Measurements from ENCODE around the gene PRKAA1. TPM values are rescaled to one million over a fixed set of nuclear protein-coding genes. Genes with fewer than 3 reads are reported as not detected.
"Not testable (repeated sequence)": the region's sequence is repeated elsewhere in the genome, so short reads cannot be mapped to it uniquely, and the experiment has no call there.

PRKAA1 gene
- total and polyA plus RNA-seq, 4 donors, result 20.5 to 104 (median 76.2) TPM

DNA sequence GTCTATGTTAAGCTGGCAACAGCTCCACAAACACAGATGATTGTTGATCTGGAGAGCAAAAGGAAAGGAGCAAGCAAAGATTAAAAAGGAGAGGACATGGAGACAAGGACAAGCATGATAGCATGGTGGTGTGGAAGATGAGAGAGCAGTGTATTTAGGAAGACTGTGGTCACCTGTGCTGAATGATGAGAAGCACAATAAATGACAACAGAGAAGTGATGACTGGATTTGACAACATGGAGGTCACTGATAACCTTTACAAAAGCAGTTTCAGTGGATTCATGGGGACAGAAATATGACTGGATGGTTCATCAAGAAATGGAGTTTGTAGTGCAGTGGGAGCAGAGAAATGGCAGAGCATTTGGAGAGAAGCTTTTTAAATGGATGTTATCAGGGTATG is 62.6 kb downstream of the PRKAA1 start:
- Histone ChIP-seq H3K4me3 (ENCODE audit: low read length in 2 of 2) (no peak overlapping the region), H3K27ac (ENCODE audit: low read depth in 1 of 2, low read length in 2 of 2) (no peak overlapping the region), H3K4me1 (ENCODE audit: control insufficient read depth in 1 of 2, insufficient read depth in 2 of 2, low read length in 2 of 2) (peaks cover 0 to 2% of the 10 kb centered on the region in 2 donors), H3K27me3 (ENCODE audit: control insufficient read depth in 1 of 2, insufficient read depth in 2 of 2, low read length in 1 of 2) (no peaks in the 10 kb centered on the region), H3K36me3 (ENCODE audit: control insufficient read depth in 1 of 2, insufficient read depth in 2 of 2, low read length in 1 of 2) (no peaks in the 10 kb centered on the region), H3K9me3 (ENCODE audit: control insufficient read depth, low read length) (peaks cover 1% of the 10 kb centered on the region)
- intact Hi-C loops (cut with DNase I), result loop anchor here in 1 of 2 donors (10.0 kb wide), 1 partner anchor 1151 kb away; no protein-coding TSS in a partner anchor
- ATAC-seq (ENCODE audit: low FRiP score) (no peak), DNase-seq (no peak)

GRCh38 chr5:40734986-40735385 is 63.2 kb downstream of the PRKAA1 start:
- WGBS, 2 donors, result 89 to 90% methylated on average over 2 of the region's 2 CpGs
- ATAC-seq (ENCODE audit: low FRiP score) (no peak), DNase-seq (no peak)
- Histone ChIP-seq H3K27ac (ENCODE audit: low read depth in 1 of 2, low read length in 2 of 2) (no peak overlapping the region), H3K27me3 (ENCODE audit: control insufficient read depth in 1 of 2, insufficient read depth in 2 of 2, low read length in 1 of 2) (no peaks in the 10 kb centered on the region), H3K9me3 (ENCODE audit: control insufficient read depth, low read length) (peaks cover 1% of the 10 kb centered on the region), H3K36me3 (ENCODE audit: control insufficient read depth in 1 of 2, insufficient read depth in 2 of 2, low read length in 1 of 2) (no peaks in the 10 kb centered on the region), H3K4me1 (ENCODE audit: control insufficient read depth in 1 of 2, insufficient read depth in 2 of 2, low read length in 2 of 2) (peaks cover 0 to 2% of the 10 kb centered on the region in 2 donors), H3K4me3 (ENCODE audit: low read length in 2 of 2) (no peak overlapping the region)
- intact Hi-C loops (cut with DNase I), result loop anchor here in 1 of 2 donors (10.0 kb wide), 1 partner anchor 1150 kb away; no protein-coding TSS in a partner anchor

GRCh38 chr5:40733879-40734563 is 64.2 kb downstream of the PRKAA1 start:
- ATAC-seq (ENCODE audit: low FRiP score) (no peak), DNase-seq (no peak)
- Histone ChIP-seq H3K27ac (ENCODE audit: low read depth in 1 of 2, low read length in 2 of 2) (no peak overlapping the region), H3K4me1 (ENCODE audit: control insufficient read depth in 1 of 2, insufficient read depth in 2 of 2, low read length in 2 of 2) (peaks cover 0 to 2% of the 10 kb centered on the region in 2 donors), H3K4me3 (ENCODE audit: low read length in 2 of 2) (no peak overlapping the region), H3K27me3 (ENCODE audit: control insufficient read depth in 1 of 2, insufficient read depth in 2 of 2, low read length in 1 of 2) (no peaks in the 10 kb centered on the region), H3K9me3 (ENCODE audit: control insufficient read depth, low read length) (no peaks in the 10 kb centered on the region), H3K36me3 (ENCODE audit: control insufficient read depth in 1 of 2, insufficient read depth in 2 of 2, low read length in 1 of 2) (no peaks in the 10 kb centered on the region)
- intact Hi-C loops (cut with DNase I), result loop anchor here in 1 of 2 donors (10.0 kb wide), 1 partner anchor 1149 kb away; no protein-coding TSS in a partner anchor
- WGBS, 2 donors, result 49 to 56% methylated on average over 3 of the region's 3 CpGs

DNA sequence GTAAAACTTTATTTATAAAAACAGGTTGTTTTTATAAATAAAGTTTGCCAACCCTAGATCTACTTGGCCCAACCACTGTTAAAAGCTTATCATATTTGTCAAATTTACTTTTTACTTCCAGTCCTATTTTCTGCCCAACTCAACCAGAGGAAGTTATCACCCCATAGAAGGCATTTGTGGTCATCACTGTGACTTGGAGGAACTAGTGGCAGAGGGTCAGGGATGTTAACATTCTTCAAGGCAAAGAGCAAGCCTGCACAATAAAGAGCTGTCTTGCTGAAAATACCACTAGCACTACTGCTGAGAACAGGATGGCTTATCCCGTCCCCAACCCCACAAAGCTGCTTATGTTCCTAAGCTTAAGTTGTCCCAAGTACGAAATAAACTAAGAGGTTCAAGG is 64.7 kb downstream of the PRKAA1 start:
- intact Hi-C loops (cut with DNase I), result loop anchor here in 1 of 2 donors (10.0 kb wide), 1 partner anchor 1149 kb away; no protein-coding TSS in a partner anchor
- H3K27me3 ChIP-seq (ENCODE audit: control insufficient read depth in 1 of 2, insufficient read depth in 2 of 2, low read length in 1 of 2), result no peaks in the 10 kb centered on the region
- ATAC-seq (ENCODE audit: low FRiP score) (no peak), DNase-seq (no peak)
- no peak overlapping the region for H3K27ac ChIP-seq (ENCODE audit: low read depth in 1 of 2, low read length in 2 of 2)
- H3K9me3 ChIP-seq (ENCODE audit: control insufficient read depth, low read length), result no peaks in the 10 kb centered on the region
- 87 to 91% methylated on average over 2 of the region's 2 CpGs for WGBS, 2 donors
- no peak overlapping the region for H3K4me3 ChIP-seq (ENCODE audit: low read length in 2 of 2)
- H3K4me1 ChIP-seq (ENCODE audit: control insufficient read depth in 1 of 2, insufficient read depth in 2 of 2, low read length in 2 of 2), result peaks cover 0 to 2% of the 10 kb centered on the region in 2 donors
- H3K36me3 ChIP-seq (ENCODE audit: control insufficient read depth in 1 of 2, insufficient read depth in 2 of 2, low read length in 1 of 2), result no peaks in the 10 kb centered on the region

GRCh38 chr5:40722497-40722911 is 75.7 kb downstream of the PRKAA1 start:
- WGBS, 2 donors, result 93 to 98% methylated on average over 20 to 37 of the region's 37 CpGs
- ATAC-seq (ENCODE audit: low FRiP score); intact Hi-C loops (cut with DNase I); H3K4me1 ChIP-seq (ENCODE audit: control insufficient read depth in 1 of 2, insufficient read depth in 2 of 2, low read length in 2 of 2); H3K4me3 ChIP-seq (ENCODE audit: low read length in 2 of 2); H3K27me3 ChIP-seq (ENCODE audit: control insufficient read depth in 1 of 2, insufficient read depth in 2 of 2, low read length in 1 of 2); DNase-seq; H3K36me3 ChIP-seq (ENCODE audit: control insufficient read depth in 1 of 2, insufficient read depth in 2 of 2, low read length in 1 of 2); H3K9me3 ChIP-seq (ENCODE audit: control insufficient read depth, low read length); H3K27ac ChIP-seq (ENCODE audit: low read depth in 1 of 2, low read length in 2 of 2): not testable (repeated sequence)

DNA sequence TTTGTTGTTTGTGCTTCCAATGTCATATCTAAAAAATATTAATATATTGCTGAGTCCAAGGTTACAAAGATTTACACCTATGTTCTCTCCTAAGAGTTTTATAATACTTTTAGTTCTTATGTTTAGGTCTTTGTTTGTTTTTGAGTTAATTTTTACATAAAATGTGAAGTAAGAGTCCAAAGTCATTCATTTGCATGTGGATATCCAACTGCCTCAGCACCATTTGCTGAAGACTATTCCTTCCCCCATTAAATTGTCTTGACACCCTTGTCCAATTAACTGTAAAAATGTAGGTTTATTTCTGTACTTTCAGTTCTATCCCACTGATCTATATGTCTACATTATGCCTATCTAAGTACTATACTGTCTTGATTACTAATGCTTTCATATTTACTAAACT is 78.1 kb downstream of the PRKAA1 start:
- Histone ChIP-seq H3K36me3 (ENCODE audit: control insufficient read depth in 1 of 2, insufficient read depth in 2 of 2, low read length in 1 of 2) (peaks cover 4 to 5% of the 10 kb centered on the region in 2 donors), H3K27me3 (ENCODE audit: control insufficient read depth in 1 of 2, insufficient read depth in 2 of 2, low read length in 1 of 2) (no peaks in the 10 kb centered on the region), H3K4me1 (ENCODE audit: control insufficient read depth in 1 of 2, insufficient read depth in 2 of 2, low read length in 2 of 2) (no peaks in the 10 kb centered on the region), H3K4me3 (ENCODE audit: low read length in 2 of 2) (no peak overlapping the region), H3K27ac (ENCODE audit: low read depth in 1 of 2, low read length in 2 of 2) (no peak overlapping the region), H3K9me3 (ENCODE audit: control insufficient read depth, low read length) (no peaks in the 10 kb centered on the region)
- DNase-seq (no peak), ATAC-seq (ENCODE audit: low FRiP score) (no peak)
- intact Hi-C loops (cut with DNase I), result no loop called here

GRCh38 chr5:40717281-40717680 is 80.9 kb downstream of the PRKAA1 start:
- DNase-seq, result no peak
- H3K4me3 ChIP-seq (ENCODE audit: low read length in 2 of 2), result no peak overlapping the region
- H3K27ac ChIP-seq (ENCODE audit: low read depth in 1 of 2, low read length in 2 of 2), result no peak overlapping the region
- no peaks in the 10 kb centered on the region for H3K4me1 ChIP-seq (ENCODE audit: control insufficient read depth in 1 of 2, insufficient read depth in 2 of 2, low read length in 2 of 2)
- ATAC-seq (ENCODE audit: low FRiP score), result no peak
- no peaks in the 10 kb centered on the region for H3K27me3 ChIP-seq (ENCODE audit: control insufficient read depth in 1 of 2, insufficient read depth in 2 of 2, low read length in 1 of 2)
- intact Hi-C loops (cut with DNase I), result no loop called here
- H3K9me3 ChIP-seq (ENCODE audit: control insufficient read depth, low read length), result no peaks in the 10 kb centered on the region
- H3K36me3 ChIP-seq (ENCODE audit: control insufficient read depth in 1 of 2, insufficient read depth in 2 of 2, low read length in 1 of 2), result peaks cover 4 to 5% of the 10 kb centered on the region in 2 donors

DNA sequence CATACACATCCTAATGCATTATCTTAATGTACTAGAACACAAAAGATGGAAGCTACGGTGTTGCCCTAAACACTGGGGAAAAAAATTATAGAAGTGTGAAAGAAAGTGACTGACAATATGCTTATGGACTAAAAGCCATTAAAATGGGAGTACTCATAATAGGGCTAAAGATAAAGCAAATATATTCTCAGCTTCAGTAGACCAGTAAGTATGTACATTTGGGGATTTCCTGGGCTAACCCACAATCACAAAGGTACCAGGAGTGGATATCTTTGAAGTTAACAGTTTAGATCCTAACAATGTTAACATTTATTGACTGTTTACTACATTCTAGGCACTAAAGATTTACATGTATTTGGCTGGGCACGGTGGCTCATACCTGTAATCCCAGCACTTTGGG is 81.6 kb downstream of the PRKAA1 start:
- H3K27me3 ChIP-seq (ENCODE audit: control insufficient read depth in 1 of 2, insufficient read depth in 2 of 2, low read length in 1 of 2), result no peaks in the 10 kb centered on the region
- no peaks in the 10 kb centered on the region for H3K4me1 ChIP-seq (ENCODE audit: control insufficient read depth in 1 of 2, insufficient read depth in 2 of 2, low read length in 2 of 2)
- H3K4me3 ChIP-seq (ENCODE audit: low read length in 2 of 2), result no peak overlapping the region
- no peaks in the 10 kb centered on the region for H3K9me3 ChIP-seq (ENCODE audit: control insufficient read depth, low read length)
- ATAC-seq (ENCODE audit: low FRiP score) (no peak), DNase-seq (no peak)
- H3K36me3 ChIP-seq (ENCODE audit: control insufficient read depth in 1 of 2, insufficient read depth in 2 of 2, low read length in 1 of 2), result peaks cover 4 to 5% of the 10 kb centered on the region in 2 donors
- no peak overlapping the region for H3K27ac ChIP-seq (ENCODE audit: low read depth in 1 of 2, low read length in 2 of 2)
- intact Hi-C loops (cut with DNase I), result no loop called here
- WGBS, 2 donors, result 90 to 94% methylated on average over 2 of the region's 2 CpGs

- H3K27ac ChIP-seq (ENCODE audit: low read depth in 1 of 2, low read length in 2 of 2), result no peak overlapping the region
- no peaks in the 10 kb centered on the region for H3K9me3 ChIP-seq (ENCODE audit: control insufficient read depth, low read length)
- H3K27me3 ChIP-seq (ENCODE audit: control insufficient read depth in 1 of 2, insufficient read depth in 2 of 2, low read length in 1 of 2), result no peaks in the 10 kb centered on the region
- WGBS, 2 donors, result 28 to 32% methylated on average over 2 of the region's 2 CpGs
- no peak for ATAC-seq (ENCODE audit: low FRiP score)
- peaks cover 3 to 4% of the 10 kb centered on the region in 2 donors for H3K36me3 ChIP-seq (ENCODE audit: control insufficient read depth in 1 of 2, insufficient read depth in 2 of 2, low read length in 1 of 2)
- no peaks in the 10 kb centered on the region for H3K4me1 ChIP-seq (ENCODE audit: control insufficient read depth in 1 of 2, insufficient read depth in 2 of 2, low read length in 2 of 2)
- H3K4me3 ChIP-seq (ENCODE audit: low read length in 2 of 2), result no peak overlapping the region
- intact Hi-C loops (cut with DNase I), result no loop called here
- no peak for DNase-seq
Measured at GRCh38 chr5:40716000-40716399, 82.2 kb downstream of the PRKAA1 start.
